Measurements from ENCODE around the gene CCT2. TPM values are rescaled to one million over a fixed set of nuclear protein-coding genes. Genes with fewer than 3 reads are reported as not detected.

CCT2 gene
- total RNA-seq, 1 experiment from 2014 or later = 398 TPM

DNA sequence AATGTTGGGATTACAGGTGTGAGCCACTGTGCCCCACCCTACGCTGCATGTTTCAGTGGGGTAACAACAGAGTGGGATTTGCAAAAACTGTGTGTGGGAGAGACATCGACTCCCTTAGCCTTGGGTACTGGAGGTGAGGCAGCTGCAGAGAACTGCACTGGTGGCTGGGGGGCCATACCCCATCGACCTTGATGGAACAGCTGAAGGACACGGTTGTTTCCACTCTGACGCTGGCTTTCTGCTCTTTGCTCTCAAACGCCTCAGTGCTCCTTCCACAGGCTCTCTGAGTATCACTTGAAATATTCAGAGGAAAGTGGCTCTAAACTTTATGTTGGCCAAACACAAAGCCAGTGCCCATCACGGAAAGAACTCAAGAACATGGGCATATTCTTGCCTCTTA is 56.3 kb downstream of the CCT2 start:
- H4K20me1 ChIP-seq (ENCODE audit: insufficient read depth) = no peaks in the 10 kb centered on the region
- intact Hi-C loops (cut with micrococcal nuclease) = no loop called here
- CTCF ChIA-PET = no interaction called here

DNA sequence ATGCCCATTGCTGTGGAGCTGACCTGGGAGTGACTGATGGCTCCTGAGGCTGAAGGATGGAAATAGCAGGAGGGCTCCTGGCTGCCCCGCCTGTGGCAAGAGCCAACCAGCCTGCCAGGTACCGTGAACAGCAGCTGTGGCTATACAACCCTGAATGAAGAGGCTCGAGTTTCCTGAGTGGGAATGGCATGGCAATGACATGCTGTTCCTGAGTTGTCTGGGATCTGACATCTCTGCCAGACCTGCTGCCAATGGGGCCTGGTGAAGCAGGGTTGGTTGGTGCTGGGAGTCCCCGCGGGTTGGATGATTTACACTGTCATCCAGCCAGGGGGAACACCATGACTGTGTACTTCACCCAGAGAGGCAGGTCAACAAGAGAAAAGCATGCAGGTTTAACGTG is 57.3 kb downstream of the CCT2 start:
- H3K4me1 ChIP-seq (ENCODE audit: control insufficient read depth in 1 of 2, insufficient read depth in 2 of 2, low read length in 2 of 2) = no peaks in the 10 kb centered on the region
- POLR2A ChIA-PET = no interaction called here
- CTCF ChIA-PET = no interaction called here
- H3K27ac ChIP-seq (ENCODE audit: low read depth, low read length) = no peak overlapping the region
- H2AFZ ChIP-seq (ENCODE audit: low read depth, low read length, poor library complexity, severe bottlenecking) = no peak overlapping the region
- H4K20me1 ChIP-seq (ENCODE audit: insufficient read depth) = no peaks in the 10 kb centered on the region
- no peaks in the 10 kb centered on the region for H3K79me2 ChIP-seq (ENCODE audit: insufficient read depth, low read length)
- no peaks in the 10 kb centered on the region for H3K27me3 ChIP-seq (ENCODE audit: insufficient read depth, low read length)
- no peak for DNase-seq (ENCODE audit: low read depth, low spot score)
- no peaks in the 10 kb centered on the region for H3K36me3 ChIP-seq (ENCODE audit: control insufficient read depth in 1 of 2, insufficient read depth in 2 of 2, low read length in 2 of 2)
- no peak overlapping the region for H3K4me3 ChIP-seq (replicated peaks in 1 of 2; ENCODE audit: low read depth in 1 of 2, low read length in 2 of 2)
- BruUV-seq (replicated peaks) = no TSS peak
- intact Hi-C loops (cut with micrococcal nuclease) = no loop called here
- no peaks in the 10 kb centered on the region for H3K9me2 ChIP-seq (ENCODE audit: insufficient read depth)
- RAD21 ChIA-PET (ENCODE audit: low non-redundant PET in 1 of 2, low total read pairs in 2 of 2, uncharacterized antibody in 2 of 2, unreplicated experiment in 2 of 2) = no interaction called here
- H3K4me2 ChIP-seq (ENCODE audit: low read length) = no peak overlapping the region
- ATAC-seq = no peak
- H3K9ac ChIP-seq (ENCODE audit: low read length) = no peak overlapping the region
- H3K9me3 ChIP-seq (ENCODE audit: control insufficient read depth in 1 of 2, insufficient read depth in 1 of 2, low read depth in 1 of 2, low read length in 2 of 2) = no peaks in the 10 kb centered on the region
- TF ChIP-seq, protein P1, sequence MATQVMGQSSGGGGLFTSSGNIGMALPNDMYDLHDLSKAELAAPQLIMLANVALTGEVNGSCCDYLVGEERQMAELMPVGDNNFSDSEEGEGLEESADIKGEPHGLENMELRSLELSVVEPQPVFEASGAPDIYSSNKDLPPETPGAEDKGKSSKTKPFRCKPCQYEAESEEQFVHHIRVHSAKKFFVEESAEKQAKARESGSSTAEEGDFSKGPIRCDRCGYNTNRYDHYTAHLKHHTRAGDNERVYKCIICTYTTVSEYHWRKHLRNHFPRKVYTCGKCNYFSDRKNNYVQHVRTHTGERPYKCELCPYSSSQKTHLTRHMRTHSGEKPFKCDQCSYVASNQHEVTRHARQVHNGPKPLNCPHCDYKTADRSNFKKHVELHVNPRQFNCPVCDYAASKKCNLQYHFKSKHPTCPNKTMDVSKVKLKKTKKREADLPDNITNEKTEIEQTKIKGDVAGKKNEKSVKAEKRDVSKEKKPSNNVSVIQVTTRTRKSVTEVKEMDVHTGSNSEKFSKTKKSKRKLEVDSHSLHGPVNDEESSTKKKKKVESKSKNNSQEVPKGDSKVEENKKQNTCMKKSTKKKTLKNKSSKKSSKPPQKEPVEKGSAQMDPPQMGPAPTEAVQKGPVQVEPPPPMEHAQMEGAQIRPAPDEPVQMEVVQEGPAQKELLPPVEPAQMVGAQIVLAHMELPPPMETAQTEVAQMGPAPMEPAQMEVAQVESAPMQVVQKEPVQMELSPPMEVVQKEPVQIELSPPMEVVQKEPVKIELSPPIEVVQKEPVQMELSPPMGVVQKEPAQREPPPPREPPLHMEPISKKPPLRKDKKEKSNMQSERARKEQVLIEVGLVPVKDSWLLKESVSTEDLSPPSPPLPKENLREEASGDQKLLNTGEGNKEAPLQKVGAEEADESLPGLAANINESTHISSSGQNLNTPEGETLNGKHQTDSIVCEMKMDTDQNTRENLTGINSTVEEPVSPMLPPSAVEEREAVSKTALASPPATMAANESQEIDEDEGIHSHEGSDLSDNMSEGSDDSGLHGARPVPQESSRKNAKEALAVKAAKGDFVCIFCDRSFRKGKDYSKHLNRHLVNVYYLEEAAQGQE (IDR thresholded peaks at IDR 0.05; ENCODE audit: low read depth) = no peak
- TF ChIP-seq, protein P2, sequence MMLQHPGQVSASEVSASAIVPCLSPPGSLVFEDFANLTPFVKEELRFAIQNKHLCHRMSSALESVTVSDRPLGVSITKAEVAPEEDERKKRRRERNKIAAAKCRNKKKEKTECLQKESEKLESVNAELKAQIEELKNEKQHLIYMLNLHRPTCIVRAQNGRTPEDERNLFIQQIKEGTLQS (IDR thresholded peaks at IDR 0.05) = no peak
- no peak for TF ChIP-seq EZH2phosphoT487 (IDR thresholded peaks at IDR 0.05; ENCODE audit: borderline replicate concordance)
- no peak for TF ChIP-seq SRF (IDR thresholded peaks at IDR 0.05; ENCODE audit: low read depth)
- no peak for TF ChIP-seq EZH2 (IDR thresholded peaks at IDR 0.05)
- TF ChIP-seq ELF1 (IDR thresholded peaks at IDR 0.05; ENCODE audit: borderline replicate concordance, low read depth) = no peak
- TF ChIP-seq TCF7L2 (IDR thresholded peaks at IDR 0.05; ENCODE audit: borderline replicate concordance, extremely low read depth, insufficient read depth, insufficient read length) = no peak
- TF ChIP-seq, protein P3, sequence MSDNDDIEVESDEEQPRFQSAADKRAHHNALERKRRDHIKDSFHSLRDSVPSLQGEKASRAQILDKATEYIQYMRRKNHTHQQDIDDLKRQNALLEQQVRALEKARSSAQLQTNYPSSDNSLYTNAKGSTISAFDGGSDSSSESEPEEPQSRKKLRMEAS (IDR thresholded peaks at IDR 0.05) = no peak
- no peak for TF ChIP-seq ZFX (IDR thresholded peaks at IDR 0.05)
- TF ChIP-seq, protein P4, sequence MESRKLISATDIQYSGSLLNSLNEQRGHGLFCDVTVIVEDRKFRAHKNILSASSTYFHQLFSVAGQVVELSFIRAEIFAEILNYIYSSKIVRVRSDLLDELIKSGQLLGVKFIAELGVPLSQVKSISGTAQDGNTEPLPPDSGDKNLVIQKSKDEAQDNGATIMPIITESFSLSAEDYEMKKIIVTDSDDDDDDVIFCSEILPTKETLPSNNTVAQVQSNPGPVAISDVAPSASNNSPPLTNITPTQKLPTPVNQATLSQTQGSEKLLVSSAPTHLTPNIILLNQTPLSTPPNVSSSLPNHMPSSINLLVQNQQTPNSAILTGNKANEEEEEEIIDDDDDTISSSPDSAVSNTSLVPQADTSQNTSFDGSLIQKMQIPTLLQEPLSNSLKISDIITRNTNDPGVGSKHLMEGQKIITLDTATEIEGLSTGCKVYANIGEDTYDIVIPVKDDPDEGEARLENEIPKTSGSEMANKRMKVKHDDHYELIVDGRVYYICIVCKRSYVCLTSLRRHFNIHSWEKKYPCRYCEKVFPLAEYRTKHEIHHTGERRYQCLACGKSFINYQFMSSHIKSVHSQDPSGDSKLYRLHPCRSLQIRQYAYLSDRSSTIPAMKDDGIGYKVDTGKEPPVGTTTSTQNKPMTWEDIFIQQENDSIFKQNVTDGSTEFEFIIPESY (IDR thresholded peaks at IDR 0.05; ENCODE audit: extremely low read depth, insufficient replicate concordance, low read length) = no peak
- no peak for TF ChIP-seq POLR2A (IDR thresholded peaks at IDR 0.05; ENCODE audit: borderline replicate concordance, extremely low read depth, insufficient read depth, insufficient read length)
- no peak for TF ChIP-seq SIN3A (IDR thresholded peaks at IDR 0.05; ENCODE audit: low read depth)
- no peak for TF ChIP-seq RAD21 (IDR thresholded peaks at IDR 0.05; ENCODE audit: low read depth)
- TF ChIP-seq CBX3 (IDR thresholded peaks at IDR 0.05; ENCODE audit: low read depth) = no peak
- TF ChIP-seq SP1 (IDR thresholded peaks at IDR 0.05; ENCODE audit: low read depth) = no peak

More for the DNA sequence above, 56.3 kb downstream of the CCT2 start:
- no peak overlapping the region for H3K4me3 ChIP-seq (replicated peaks in 1 of 2; ENCODE audit: low read depth in 1 of 2, low read length in 2 of 2)
- DNase-seq (ENCODE audit: low read depth, low spot score) (no peak), ATAC-seq (no peak)
- no peak overlapping the region for H2AFZ ChIP-seq (ENCODE audit: low read depth, low read length, poor library complexity, severe bottlenecking)
- H3K27me3 ChIP-seq (ENCODE audit: insufficient read depth, low read length) = no peaks in the 10 kb centered on the region
- no peaks in the 10 kb centered on the region for H3K79me2 ChIP-seq (ENCODE audit: insufficient read depth, low read length)
- no peaks in the 10 kb centered on the region for H3K9me3 ChIP-seq (ENCODE audit: control insufficient read depth in 1 of 2, insufficient read depth in 1 of 2, low read depth in 1 of 2, low read length in 2 of 2)
- ChIA-PET RAD21 (ENCODE audit: low non-redundant PET in 1 of 2, low total read pairs in 2 of 2, uncharacterized antibody in 2 of 2, unreplicated experiment in 2 of 2) (no interaction called here), POLR2A (no interaction called here)
- H3K9ac ChIP-seq (ENCODE audit: low read length) = no peak overlapping the region
- H3K27ac ChIP-seq (ENCODE audit: low read depth, low read length) = no peak overlapping the region
- no peak for TF ChIP-seq FOSL1 (IDR thresholded peaks at IDR 0.05; ENCODE audit: low read depth)
- no peaks in the 10 kb centered on the region for H3K36me3 ChIP-seq (ENCODE audit: control insufficient read depth in 1 of 2, insufficient read depth in 2 of 2, low read length in 2 of 2)
- H3K9me2 ChIP-seq (ENCODE audit: insufficient read depth) = no peaks in the 10 kb centered on the region
- BruUV-seq (replicated peaks) = no TSS peak
- H3K4me2 ChIP-seq (ENCODE audit: low read length) = no peak overlapping the region
- H3K4me1 ChIP-seq (ENCODE audit: control insufficient read depth in 1 of 2, insufficient read depth in 2 of 2, low read length in 2 of 2) = no peaks in the 10 kb centered on the region
